CD4-positive, alpha-beta T cell treated with Interferon gamma for 1 hour (primary cell): ENCODE data around the gene KIAA1755.

Experiments
- DNase-seq: peaks from one replicate; pipeline ENCODE4 v3.0.0-alpha.2; 2020

KIAA1755 gene

GRCh38 chr20:38164069-38164468 lies 96.5 kb downstream of the KIAA1755 start:
- DNase-seq, result no peak

GRCh38 chr20:38162878-38163875 lies 97.4 kb downstream of the KIAA1755 start:
- DNase-seq, result no peak

- DNase-seq, result no peak
These were observed 98.4 kb downstream of the KIAA1755 start for GRCh38 chr20:38162149-38162548.

GRCh38 chr20:38161412-38161774 lies 99.1 kb downstream of the KIAA1755 start:
- DNase-seq, result no peak
